Ishikawa (cell line): Measurements from ENCODE around the gene NAA25.
A peak's percentile ranks its signal among the peaks of the same experiment; 100 is the strongest.

Experiments
- CEBPB ChIP-seq: IDR thresholded peaks from 2 replicates; pipeline ENCODE4 v1.6.1; 2012
- EP300 ChIP-seq: IDR thresholded peaks from 2 replicates; pipeline ENCODE4 v1.6.1; 2012; ENCODE audit warnings: borderline replicate concordance
- MAX ChIP-seq: IDR thresholded peaks from 2 replicates; pipeline ENCODE4 v1.6.1; 2012
- RAD21 ChIP-seq: IDR thresholded peaks from 2 replicates; pipeline ENCODE4 v1.6.1; 2012; ENCODE audit warnings: low read depth
- YY1 ChIP-seq: IDR thresholded peaks from 2 replicates; pipeline ENCODE4 v1.6.1; 2012; ENCODE audit warnings: low read depth
- TF ChIP-seq, protein P1 (sequence below): IDR thresholded peaks from 2 replicates; pipeline ENCODE4 v1.6.1; 2012; ENCODE audit warnings: low read depth, mild to moderate bottlenecking

DNA sequence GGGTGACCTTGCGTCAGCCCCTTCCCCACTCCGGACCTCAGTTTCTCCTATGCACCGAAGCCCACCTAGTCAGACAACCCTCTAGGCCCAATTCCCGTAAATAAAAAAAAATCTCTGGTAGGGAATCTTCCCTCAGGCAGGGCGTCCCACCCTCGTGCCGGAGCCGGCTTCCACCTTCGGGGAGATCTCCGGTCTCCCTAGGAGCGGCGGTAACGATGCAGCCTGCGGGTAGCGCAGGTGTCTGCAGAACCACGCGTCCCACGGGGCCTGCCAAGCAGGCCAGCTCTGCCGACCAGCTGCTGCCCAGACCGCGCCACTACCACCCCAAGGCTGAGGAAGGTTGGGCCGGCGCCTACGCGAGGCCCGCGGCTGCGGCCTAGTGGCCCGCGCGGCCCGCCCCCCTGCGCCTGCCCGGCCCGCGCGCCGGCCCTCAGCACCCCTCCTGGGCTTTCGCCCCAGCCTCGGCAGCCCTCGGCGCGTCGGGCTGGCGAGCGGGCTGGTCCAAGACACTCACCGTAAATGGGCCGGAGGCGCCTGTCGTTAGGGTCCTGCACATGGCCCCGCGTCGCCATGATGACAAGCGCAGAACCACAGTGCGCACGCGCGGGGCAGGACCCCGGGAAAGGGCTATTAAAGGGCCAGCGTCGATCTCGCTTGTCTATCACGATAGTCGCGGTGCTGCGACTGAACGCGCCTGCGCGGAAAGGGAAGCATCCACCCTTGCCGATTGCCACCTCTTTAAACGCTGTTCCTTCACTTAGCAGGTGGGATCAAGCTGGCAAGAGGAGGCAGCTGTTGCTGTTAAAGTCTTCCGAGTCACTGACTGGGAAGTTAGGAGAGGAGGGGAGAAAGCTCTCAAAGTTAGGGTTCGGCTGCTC lies at the start of gene NAA25:
- TF ChIP-seq EP300 = no peak
- peak; percentile 96 for TF ChIP-seq MAX
- no peak for TF ChIP-seq CEBPB
- TF ChIP-seq RAD21 = no peak
- TF ChIP-seq, protein P1, sequence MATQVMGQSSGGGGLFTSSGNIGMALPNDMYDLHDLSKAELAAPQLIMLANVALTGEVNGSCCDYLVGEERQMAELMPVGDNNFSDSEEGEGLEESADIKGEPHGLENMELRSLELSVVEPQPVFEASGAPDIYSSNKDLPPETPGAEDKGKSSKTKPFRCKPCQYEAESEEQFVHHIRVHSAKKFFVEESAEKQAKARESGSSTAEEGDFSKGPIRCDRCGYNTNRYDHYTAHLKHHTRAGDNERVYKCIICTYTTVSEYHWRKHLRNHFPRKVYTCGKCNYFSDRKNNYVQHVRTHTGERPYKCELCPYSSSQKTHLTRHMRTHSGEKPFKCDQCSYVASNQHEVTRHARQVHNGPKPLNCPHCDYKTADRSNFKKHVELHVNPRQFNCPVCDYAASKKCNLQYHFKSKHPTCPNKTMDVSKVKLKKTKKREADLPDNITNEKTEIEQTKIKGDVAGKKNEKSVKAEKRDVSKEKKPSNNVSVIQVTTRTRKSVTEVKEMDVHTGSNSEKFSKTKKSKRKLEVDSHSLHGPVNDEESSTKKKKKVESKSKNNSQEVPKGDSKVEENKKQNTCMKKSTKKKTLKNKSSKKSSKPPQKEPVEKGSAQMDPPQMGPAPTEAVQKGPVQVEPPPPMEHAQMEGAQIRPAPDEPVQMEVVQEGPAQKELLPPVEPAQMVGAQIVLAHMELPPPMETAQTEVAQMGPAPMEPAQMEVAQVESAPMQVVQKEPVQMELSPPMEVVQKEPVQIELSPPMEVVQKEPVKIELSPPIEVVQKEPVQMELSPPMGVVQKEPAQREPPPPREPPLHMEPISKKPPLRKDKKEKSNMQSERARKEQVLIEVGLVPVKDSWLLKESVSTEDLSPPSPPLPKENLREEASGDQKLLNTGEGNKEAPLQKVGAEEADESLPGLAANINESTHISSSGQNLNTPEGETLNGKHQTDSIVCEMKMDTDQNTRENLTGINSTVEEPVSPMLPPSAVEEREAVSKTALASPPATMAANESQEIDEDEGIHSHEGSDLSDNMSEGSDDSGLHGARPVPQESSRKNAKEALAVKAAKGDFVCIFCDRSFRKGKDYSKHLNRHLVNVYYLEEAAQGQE = no peak
- peak; percentile 94 for TF ChIP-seq YY1
